NCI-H345 (cell line): ENCODE data around the gene KLF4.
A peak's percentile ranks its signal among the peaks of the same experiment; 100 is the strongest.

Source experiments
- DNase-seq: peaks from one replicate; lab custom pipeline; 2025; lab: John Stamatoyannopoulos, UW

Gene KLF4

GRCh38 chr9:107447834-107448233, 41.7 kb downstream of the KLF4 start:
- peak; percentile 74 for DNase-seq

DNA sequence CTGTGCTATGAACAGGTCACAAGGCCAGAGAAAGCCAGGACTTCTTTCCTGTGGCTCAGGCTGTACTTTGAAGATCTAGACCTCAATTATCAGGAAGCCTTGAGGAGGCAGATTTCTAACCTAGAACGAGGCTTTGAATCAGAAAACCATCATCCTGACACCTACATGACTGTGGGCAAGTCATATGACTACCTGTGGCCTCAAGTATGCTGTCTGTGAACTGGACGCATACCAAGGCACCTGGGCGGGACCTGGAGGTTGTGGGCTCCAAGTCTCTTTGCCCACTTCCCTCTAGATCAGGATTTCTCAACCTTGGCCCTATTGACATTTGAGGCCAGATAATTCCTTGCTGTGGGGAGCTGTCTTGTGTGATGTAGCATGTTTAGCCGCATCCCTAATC, 42.5 kb downstream of the KLF4 start:
- no peak for DNase-seq

- no peak for DNase-seq
These were observed 43.1 kb downstream of the KLF4 start for GRCh38 chr9:107446491-107446890.

GRCh38 chr9:107443786-107444185, 45.8 kb downstream of the KLF4 start:
- no peak for DNase-seq

- peak; percentile 30 for DNase-seq
These were observed 49.5 kb downstream of the KLF4 start for GRCh38 chr9:107439991-107440456.

- DNase-seq, result peak; percentile 63
These were observed 51.1 kb downstream of the KLF4 start for GRCh38 chr9:107438211-107439031.

DNA sequence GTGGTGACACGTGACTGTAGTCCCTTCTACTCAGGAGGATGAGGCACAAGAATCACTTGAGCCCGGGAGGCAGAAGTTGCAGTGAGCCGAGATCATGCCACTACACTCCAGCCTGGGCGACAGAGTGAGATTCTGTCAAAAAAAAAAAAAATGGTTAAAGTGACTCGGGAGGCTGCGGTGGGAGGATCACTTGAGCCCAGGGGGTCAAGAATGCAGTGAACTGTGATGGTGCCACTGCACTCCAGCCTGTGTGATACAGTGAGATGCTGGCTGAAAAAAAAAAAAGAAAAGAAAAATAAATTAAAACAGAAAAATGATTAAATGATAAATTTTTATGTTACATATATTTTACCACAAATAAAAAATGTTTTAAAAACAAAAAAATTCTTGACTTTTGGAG, 51.9 kb downstream of the KLF4 start:
- no peak for DNase-seq

GRCh38 chr9:107435415-107435814, 54.2 kb downstream of the KLF4 start:
- DNase-seq, result no peak
